NCI-H82 (cell line): ENCODE results near the gene SPTSSA.
"Not testable (repeated sequence)": the region's sequence is repeated elsewhere in the genome, so short reads cannot be mapped to it uniquely, and the experiment has no call there.

Source experiments
- DNase-seq: peaks from one replicate; lab custom pipeline; 2025; lab: John Stamatoyannopoulos, UW

The SPTSSA gene

GRCh38 chr14:34462132-34462893, at the start of gene SPTSSA:
TSS of gene SPTSSA (minus strand) at chr14:34462240. CDS start at chr14:34462207, 33 bp downstream.
- DNase-seq, result peak; percentile 90

GRCh38 chr14:34507884-34508283, 45.8 kb upstream of the SPTSSA start:
- DNase-seq, result no peak

GRCh38 chr14:34507459-34507858, 45.4 kb upstream of the SPTSSA start:
- no peak for DNase-seq

- not testable (repeated sequence) for DNase-seq
These were observed 43.1 kb upstream of the SPTSSA start for GRCh38 chr14:34505124-34505491.

- not testable (repeated sequence) for DNase-seq
These were observed 42.0 kb upstream of the SPTSSA start for GRCh38 chr14:34504027-34504426.

- no peak for DNase-seq
These were observed 40.6 kb upstream of the SPTSSA start for GRCh38 chr14:34502545-34503225.

GRCh38 chr14:34502001-34502400, 40.0 kb upstream of the SPTSSA start:
- DNase-seq, result no peak

- no peak for DNase-seq
These were observed 39.1 kb upstream of the SPTSSA start for GRCh38 chr14:34501004-34501580.

GRCh38 chr14:34498684-34499412, 36.8 kb upstream of the SPTSSA start:
- DNase-seq, result peak; percentile 69

- no peak for DNase-seq
These were observed 34.9 kb upstream of the SPTSSA start for GRCh38 chr14:34496679-34497513.

GRCh38 chr14:34496007-34496678, 34.1 kb upstream of the SPTSSA start:
- no peak for DNase-seq

GRCh38 chr14:34489324-34489723, 27.3 kb upstream of the SPTSSA start:
- DNase-seq, result no peak

GRCh38 chr14:34488528-34488927, 26.5 kb upstream of the SPTSSA start:
- no peak for DNase-seq

GRCh38 chr14:34484726-34485125, 22.7 kb upstream of the SPTSSA start:
- no peak for DNase-seq

GRCh38 chr14:34482463-34482862, 20.4 kb upstream of the SPTSSA start:
- DNase-seq, result no peak

- no peak for DNase-seq
These were observed 17.7 kb upstream of the SPTSSA start for GRCh38 chr14:34479694-34480093.

GRCh38 chr14:34478261-34478660, 16.2 kb upstream of the SPTSSA start:
- no peak for DNase-seq

- not testable (repeated sequence) for DNase-seq
These were observed 14.0 kb upstream of the SPTSSA start for GRCh38 chr14:34476036-34476435.

- DNase-seq, result no peak
These were observed 13.1 kb upstream of the SPTSSA start for GRCh38 chr14:34475163-34475562.

GRCh38 chr14:34474187-34474679, 12.2 kb upstream of the SPTSSA start:
- DNase-seq, result peak; percentile 79
